ENCODE data around the gene ASTN1. TPM values are rescaled to one million over a fixed set of nuclear protein-coding genes. Genes with fewer than 3 reads are reported as not detected.

Gene ASTN1
- total RNA-seq, 2 donors from 2014 or later: 0.23 to 0.62 TPM

GRCh38 chr1:177023249-177023648 lies 141.3 kb downstream of the ASTN1 start:
- Histone ChIP-seq H3K27ac (no peak overlapping the region), H3K9me3 (no peaks in the 10 kb centered on the region), H3K4me3 (no peak overlapping the region), H3K36me3 (no peaks in the 10 kb centered on the region), H3K27me3 (replicated peaks; ENCODE audit: insufficient read depth) (no peaks in the 10 kb centered on the region), H3K4me1 (replicated peaks) (no peaks in the 10 kb centered on the region)
- 87% methylated on average over 14 of the region's 14 CpGs for WGBS
- TF ChIP-seq POLR2A (IDR thresholded peaks at IDR 0.05): no peak
- no peak for TF ChIP-seq CTCF (IDR thresholded peaks at IDR 0.05)
- no peak for TF ChIP-seq POLR2AphosphoS5 (IDR thresholded peaks at IDR 0.05)
- DNase-seq (ENCODE audit: low spot score): no peak
- intact Hi-C loops (cut with DNase I): no loop called here

GRCh38 chr1:177021687-177022086 lies 142.8 kb downstream of the ASTN1 start:
- H3K4me3 ChIP-seq: no peak overlapping the region
- no peak for DNase-seq (ENCODE audit: low spot score)
- intact Hi-C loops (cut with DNase I): no loop called here
- no peaks in the 10 kb centered on the region for H3K4me1 ChIP-seq (replicated peaks)
- TF ChIP-seq CTCF (IDR thresholded peaks at IDR 0.05): no peak
- no peak for TF ChIP-seq POLR2A (IDR thresholded peaks at IDR 0.05)
- no peak for TF ChIP-seq POLR2AphosphoS5 (IDR thresholded peaks at IDR 0.05)
- H3K27ac ChIP-seq: no peak overlapping the region
- no peaks in the 10 kb centered on the region for H3K36me3 ChIP-seq
- H3K27me3 ChIP-seq (replicated peaks; ENCODE audit: insufficient read depth): no peaks in the 10 kb centered on the region
- no peaks in the 10 kb centered on the region for H3K9me3 ChIP-seq
- 87% methylated on average over 2 of the region's 2 CpGs for WGBS

GRCh38 chr1:177020851-177021589 lies 143.5 kb downstream of the ASTN1 start:
- Histone ChIP-seq H3K27me3 (replicated peaks; ENCODE audit: insufficient read depth) (no peaks in the 10 kb centered on the region), H3K36me3 (no peaks in the 10 kb centered on the region), H3K9me3 (no peaks in the 10 kb centered on the region), H3K4me1 (replicated peaks) (no peaks in the 10 kb centered on the region), H3K27ac (no peak overlapping the region), H3K4me3 (no peak overlapping the region)
- intact Hi-C loops (cut with DNase I): no loop called here
- TF ChIP-seq POLR2A (IDR thresholded peaks at IDR 0.05) (no peak), CTCF (IDR thresholded peaks at IDR 0.05) (no peak), POLR2AphosphoS5 (IDR thresholded peaks at IDR 0.05) (no peak)
- 81% methylated on average over 3 of the region's 3 CpGs for WGBS
- no peak for DNase-seq (ENCODE audit: low spot score)

- Histone ChIP-seq H3K4me3 (no peak overlapping the region), H3K9me3 (no peaks in the 10 kb centered on the region)
- WGBS: 77% methylated on average over 12 of the region's 12 CpGs
These were observed 147.1 kb downstream of the ASTN1 start for GRCh38 chr1:177017287-177017852.

More at GRCh38 chr1:177017287-177017852, 147.1 kb downstream of the ASTN1 start:
- no peaks in the 10 kb centered on the region for H3K4me1 ChIP-seq (replicated peaks)
- intact Hi-C loops (cut with DNase I): no loop called here
- no peak for DNase-seq (ENCODE audit: low spot score)
- H3K27ac ChIP-seq: no peak overlapping the region
- no peak for TF ChIP-seq POLR2A (IDR thresholded peaks at IDR 0.05)
- TF ChIP-seq CTCF (IDR thresholded peaks at IDR 0.05): no peak
- no peak for TF ChIP-seq POLR2AphosphoS5 (IDR thresholded peaks at IDR 0.05)
- H3K27me3 ChIP-seq (replicated peaks; ENCODE audit: insufficient read depth): no peaks in the 10 kb centered on the region
- no peaks in the 10 kb centered on the region for H3K36me3 ChIP-seq
